Left lung (tissue), 10 donors: Measurements from ENCODE around the gene PCBP1. TPM values are rescaled to one million over a fixed set of nuclear protein-coding genes. Genes with fewer than 3 reads are reported as not detected.

Experiments
- ATAC-seq: fragments of 200-7000 bp; cut with Tn5 transposase; one replicate; pipeline ENCODE4 v1.9.1; 2020; ENCODE audit warnings: moderate library complexity
- DNase-seq, 4 donors: peaks; one replicate each; pipeline ENCODE4 v3.0.0-alpha.2; 2013 to 2020
- H3K27ac ChIP-seq, 2 donors: fragments of 200-600 bp; sonication (generic) in 1 of 2; one replicate each; pipeline versions ENCODE4 v1.5.0 to v1.8.0; 2020 to 2021
- H3K27me3 ChIP-seq, 2 donors: fragments of 200-600 bp; sonication (generic) in 1 of 2; one replicate each; pipeline versions ENCODE4 v1.5.0 to v1.8.0; 2020 to 2021
- H3K36me3 ChIP-seq, 2 donors: fragments of 200-600 bp; sonication (generic) in 1 of 2; one replicate each; pipeline versions ENCODE4 v1.5.0 to v1.8.0; 2020 to 2021
- H3K4me1 ChIP-seq, 2 donors: fragments of 200-600 bp; one replicate each; pipeline ENCODE4 v1.8.0; 2021
- H3K4me3 ChIP-seq, 2 donors: fragments of 200-600 bp; sonication (generic) in 1 of 2; one replicate each; pipeline versions ENCODE4 v1.5.0 to v1.8.0; 2020 to 2021; ENCODE audit warnings: mild to moderate bottlenecking in 1 of 2
- H3K9me3 ChIP-seq, 2 donors: fragments of 200-600 bp; sonication (generic) in 1 of 2; one replicate each; pipeline versions ENCODE4 v1.5.0 to v1.8.0; 2020 to 2021
- CTCF ChIP-seq, 2 donors: fragments of 200-600 bp; sonication (generic) in 1 of 2; IDR thresholded peaks; one replicate each; pipeline versions ENCODE4 v1.5.0 to v1.8.0; 2021; ENCODE audit warnings: antibody characterized with exemption in 2 of 2
- intact Hi-C, 2 donors: fragments of 100-400 bp; cut with DNase I; formaldehyde crosslinking; loops; one replicate each; pipeline versions ENCODE4 v1.11.2 to v1.14.2; 2022
- polyA plus RNA-seq, 6 donors: library from polyadenylated mRNA; unstranded; fragments of 120-200 nt; gene quantifications; one replicate each; pipeline ENCODE4 v1.2.1, GENCODE V29; 2013; ENCODE audit not compliant: insufficient read length in 6 of 6
- total RNA-seq, 2 donors: library from RNA; stranded (reverse); fragmentation: NEBNext Ultra II Directional; extraction: Animal tissue kit (Norgen Biotek cat#: 25700); gene quantifications; one replicate each; pipeline ENCODE4 v1.2.1, GENCODE V29; 2021
- donor health status: DM: no; HTN: yes; CAD: no.
- donor health status: DM: no; HTN: no; CAD: no.

The PCBP1 gene
- total and polyA plus RNA-seq, 8 donors, result 172 to 404 (median 226) TPM

- H3K27ac ChIP-seq, result peak overlapping the region; percentile 27 to 95
Observed at GRCh38 chr2:70043252-70043875, 43.9 kb upstream of the PCBP1 start.

GRCh38 chr2:70044290-70045040 lies 42.8 kb upstream of the PCBP1 start:
- Histone ChIP-seq H3K36me3 (peaks cover 0 to 24% of the 10 kb centered on the region in 2 donors), H3K4me3 (no peak overlapping the region), H3K4me1 (peaks cover 0 to 69% of the 10 kb centered on the region in 2 donors), H3K27me3 (no peaks in the 10 kb centered on the region), H3K27ac (peak overlapping the region; percentile 27 to 95), H3K9me3 (no peaks in the 10 kb centered on the region)
- TF ChIP-seq CTCF (IDR thresholded peaks at IDR 0.05), result no peak
- ATAC-seq (no peak), DNase-seq (no peak)
- intact Hi-C loops, result no loop called here

More at GRCh38 chr2:70043252-70043875, 43.9 kb upstream of the PCBP1 start:
- Histone ChIP-seq H3K36me3 (peaks cover 0 to 16% of the 10 kb centered on the region in 2 donors), H3K27me3 (no peaks in the 10 kb centered on the region), H3K4me1 (peaks cover 3 to 77% of the 10 kb centered on the region in 2 donors), H3K4me3 (no peak overlapping the region), H3K9me3 (no peaks in the 10 kb centered on the region)
- ATAC-seq, result peak; percentile 64
- no peak for TF ChIP-seq CTCF (IDR thresholded peaks at IDR 0.05)
- DNase-seq, result peak in 1 of 4 donors; percentile 80
- intact Hi-C loops, result no loop called here

GRCh38 chr2:70045405-70045804 lies 41.9 kb upstream of the PCBP1 start:
- Histone ChIP-seq H3K9me3 (no peaks in the 10 kb centered on the region), H3K4me1 (peaks cover 0 to 68% of the 10 kb centered on the region in 2 donors), H3K4me3 (no peak overlapping the region), H3K27ac (peak overlapping the region; percentile 14 to 95), H3K27me3 (no peaks in the 10 kb centered on the region), H3K36me3 (peaks cover 0 to 31% of the 10 kb centered on the region in 2 donors)
- ATAC-seq, result no peak
- DNase-seq, result no peak
- TF ChIP-seq CTCF (IDR thresholded peaks at IDR 0.05), result no peak
- intact Hi-C loops, result no loop called here

- TF ChIP-seq CTCF (IDR thresholded peaks at IDR 0.05), result no peak
- H3K9me3 ChIP-seq, result no peaks in the 10 kb centered on the region
- DNase-seq, result no peak
- peaks cover 0 to 65% of the 10 kb centered on the region in 2 donors for H3K4me1 ChIP-seq
- no peak for ATAC-seq
- no peaks in the 10 kb centered on the region for H3K27me3 ChIP-seq
- H3K27ac ChIP-seq, result peak overlapping the region; percentile 14 to 95
- intact Hi-C loops, result no loop called here
- H3K36me3 ChIP-seq, result peaks cover 0 to 37% of the 10 kb centered on the region in 2 donors
- H3K4me3 ChIP-seq, result no peak overlapping the region
Observed at GRCh38 chr2:70045932-70046331, 41.3 kb upstream of the PCBP1 start.

- no peak for TF ChIP-seq CTCF (IDR thresholded peaks at IDR 0.05)
- intact Hi-C loops, result no loop called here
- Histone ChIP-seq H3K9me3 (no peaks in the 10 kb centered on the region), H3K27ac (peak overlapping the region; percentile 40 to 95), H3K27me3 (no peaks in the 10 kb centered on the region), H3K4me1 (peaks cover 0 to 62% of the 10 kb centered on the region in 2 donors), H3K36me3 (peaks cover 0 to 37% of the 10 kb centered on the region in 2 donors), H3K4me3 (no peak overlapping the region)
- DNase-seq (no peak), ATAC-seq (peak; percentile 37)
Observed at GRCh38 chr2:70046534-70046933, 40.7 kb upstream of the PCBP1 start.
